Lower lobe of right lung (tissue), 2 donors: ENCODE results near the gene SGO1. TPM values are rescaled to one million over a fixed set of nuclear protein-coding genes. Genes with fewer than 3 reads are reported as not detected.

Source experiments
- ATAC-seq, 2 donors: fragments of 200-7000 bp; cut with Tn5 transposase; one replicate each; pipeline ENCODE4 v1.9.1; 2020 to 2022; ENCODE audit warnings: mild to moderate bottlenecking in 2 of 2, moderate library complexity in 2 of 2
- DNase-seq: peaks from one replicate; pipeline ENCODE4 v3.0.0-alpha.2; 2020
- H3K27ac ChIP-seq: fragments of 200-600 bp; one replicate; pipeline ENCODE4 v1.8.0; 2022
- H3K27me3 ChIP-seq: fragments of 200-600 bp; one replicate; pipeline ENCODE4 v1.8.0; 2022; ENCODE audit warnings: low read depth
- H3K36me3 ChIP-seq: fragments of 200-600 bp; one replicate; pipeline ENCODE4 v1.8.0; 2022; ENCODE audit warnings: mild to moderate bottlenecking
- H3K4me1 ChIP-seq: fragments of 200-600 bp; one replicate; pipeline ENCODE4 v1.8.0; 2022
- H3K4me3 ChIP-seq: fragments of 200-600 bp; one replicate; pipeline ENCODE4 v1.8.0; 2022; ENCODE audit warnings: mild to moderate bottlenecking
- H3K9me3 ChIP-seq: fragments of 200-600 bp; one replicate; pipeline ENCODE4 v1.8.0; 2022
- intact Hi-C: fragments of 100-400 bp; cut with DNase I; formaldehyde crosslinking; loops from one replicate; pipeline ENCODE4 v1.11.0; 2022
- total RNA-seq: library from RNA; stranded (reverse); fragmentation: NEBNext Ultra II Directional; extraction: Animal tissue kit (Norgen Biotek cat#: 25700); gene quantifications from one replicate; pipeline ENCODE4 v1.2.1, GENCODE V29; 2021
- TF ChIP-seq, protein P1 (sequence below): fragments of 200-600 bp; IDR thresholded peaks from one replicate; pipeline ENCODE4 v1.8.0; 2022; ENCODE audit warnings: antibody characterized with exemption, mild to moderate bottlenecking
- donor health status: DM: no; HTN: yes; CAD: no; lungs with severe emphysema.

Gene SGO1
- total RNA-seq, 1 donor from 2014 or later: 0.71 TPM

GRCh38 chr3:20201143-20201542, 15.1 kb upstream of the SGO1 start:
- H3K9me3 ChIP-seq: peaks cover 4% of the 10 kb centered on the region
- peak in 1 of 2 donors; percentile 49 for ATAC-seq
- H3K27ac ChIP-seq: no peak overlapping the region
- intact Hi-C loops: no loop called here
- H3K4me1 ChIP-seq: no peaks in the 10 kb centered on the region
- H3K27me3 ChIP-seq: no peaks in the 10 kb centered on the region
- H3K36me3 ChIP-seq: no peaks in the 10 kb centered on the region
- no peak overlapping the region for H3K4me3 ChIP-seq
- TF ChIP-seq, protein P1, sequence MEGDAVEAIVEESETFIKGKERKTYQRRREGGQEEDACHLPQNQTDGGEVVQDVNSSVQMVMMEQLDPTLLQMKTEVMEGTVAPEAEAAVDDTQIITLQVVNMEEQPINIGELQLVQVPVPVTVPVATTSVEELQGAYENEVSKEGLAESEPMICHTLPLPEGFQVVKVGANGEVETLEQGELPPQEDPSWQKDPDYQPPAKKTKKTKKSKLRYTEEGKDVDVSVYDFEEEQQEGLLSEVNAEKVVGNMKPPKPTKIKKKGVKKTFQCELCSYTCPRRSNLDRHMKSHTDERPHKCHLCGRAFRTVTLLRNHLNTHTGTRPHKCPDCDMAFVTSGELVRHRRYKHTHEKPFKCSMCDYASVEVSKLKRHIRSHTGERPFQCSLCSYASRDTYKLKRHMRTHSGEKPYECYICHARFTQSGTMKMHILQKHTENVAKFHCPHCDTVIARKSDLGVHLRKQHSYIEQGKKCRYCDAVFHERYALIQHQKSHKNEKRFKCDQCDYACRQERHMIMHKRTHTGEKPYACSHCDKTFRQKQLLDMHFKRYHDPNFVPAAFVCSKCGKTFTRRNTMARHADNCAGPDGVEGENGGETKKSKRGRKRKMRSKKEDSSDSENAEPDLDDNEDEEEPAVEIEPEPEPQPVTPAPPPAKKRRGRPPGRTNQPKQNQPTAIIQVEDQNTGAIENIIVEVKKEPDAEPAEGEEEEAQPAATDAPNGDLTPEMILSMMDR: no peak
- no peak for DNase-seq

DNA sequence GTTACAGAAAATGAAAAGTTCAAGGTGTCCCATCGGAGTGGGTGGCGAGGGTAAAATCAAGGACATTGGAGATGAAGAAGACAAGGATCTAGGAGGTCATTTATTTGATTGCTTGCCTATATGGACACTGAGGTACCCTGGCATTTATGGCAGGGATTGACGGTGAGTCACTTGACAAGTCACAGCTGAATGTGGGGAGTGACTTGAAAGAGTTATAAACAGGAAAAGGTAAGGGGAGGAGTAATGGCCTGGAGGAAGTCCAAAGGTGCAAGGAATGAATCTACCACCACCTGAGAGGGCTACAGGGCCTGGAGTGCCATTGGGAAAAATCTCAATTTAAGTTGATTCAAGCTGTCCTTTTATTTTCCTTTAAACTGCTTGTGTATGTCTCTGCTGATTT, 11.8 kb upstream of the SGO1 start:
- Histone ChIP-seq H3K4me1 (no peaks in the 10 kb centered on the region), H3K36me3 (no peaks in the 10 kb centered on the region), H3K27ac (no peak overlapping the region), H3K27me3 (no peaks in the 10 kb centered on the region), H3K9me3 (no peaks in the 10 kb centered on the region), H3K4me3 (no peak overlapping the region)
- intact Hi-C loops: no loop called here
- TF ChIP-seq, protein P1: no peak
- DNase-seq (no peak), ATAC-seq (no peak)

GRCh38 chr3:20194793-20195460, 8.9 kb upstream of the SGO1 start:
- Histone ChIP-seq H3K27me3 (no peaks in the 10 kb centered on the region), H3K4me3 (no peak overlapping the region), H3K4me1 (no peaks in the 10 kb centered on the region), H3K9me3 (no peaks in the 10 kb centered on the region), H3K27ac (no peak overlapping the region), H3K36me3 (no peaks in the 10 kb centered on the region)
- TF ChIP-seq, protein P1: no peak
- no peak for ATAC-seq
- DNase-seq: no peak
- intact Hi-C loops: no loop called here

DNA sequence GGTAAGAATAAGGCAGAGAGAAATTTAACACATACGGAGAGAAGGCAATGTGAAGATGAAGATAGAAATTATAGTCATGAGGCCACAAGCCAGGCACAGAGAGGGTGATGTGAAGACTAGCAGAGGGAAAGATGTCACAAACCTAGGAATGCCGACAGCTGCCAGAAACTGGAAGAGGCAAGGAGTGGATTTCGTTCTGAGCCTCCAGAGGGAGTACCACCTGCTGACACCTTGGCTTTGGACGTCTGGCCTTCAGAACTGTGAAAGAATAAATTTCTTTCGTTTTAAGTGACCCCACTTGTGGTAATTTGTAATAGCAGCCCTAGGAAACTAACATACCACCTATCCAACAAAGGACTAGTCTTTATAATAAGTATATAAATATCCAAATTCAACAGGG, 5.0 kb upstream of the SGO1 start:
- H3K27ac ChIP-seq: no peak overlapping the region
- H3K9me3 ChIP-seq: no peaks in the 10 kb centered on the region
- TF ChIP-seq, protein P1: no peak
- H3K4me1 ChIP-seq: peaks cover 8% of the 10 kb centered on the region
- H3K27me3 ChIP-seq: no peaks in the 10 kb centered on the region
- ATAC-seq (no peak), DNase-seq (no peak)
- no peak overlapping the region for H3K4me3 ChIP-seq
- intact Hi-C loops: no loop called here
- H3K36me3 ChIP-seq: no peaks in the 10 kb centered on the region

GRCh38 chr3:20186600-20187004, 596 bp upstream of the SGO1 start:
- Histone ChIP-seq H3K36me3 (no peaks in the 10 kb centered on the region), H3K27ac (peak overlapping the region; percentile 92), H3K9me3 (no peaks in the 10 kb centered on the region), H3K4me1 (peaks cover 16% of the 10 kb centered on the region), H3K27me3 (no peaks in the 10 kb centered on the region), H3K4me3 (peak overlapping the region; percentile 75)
- TF ChIP-seq, protein P1: no peak
- DNase-seq (no peak), ATAC-seq (peak in 1 of 2 donors; percentile 7)
- intact Hi-C loops: no loop called here
